ENCODE measurements around the gene DDIT4. TPM values are rescaled to one million over a fixed set of nuclear protein-coding genes. Genes with fewer than 3 reads are reported as not detected.
"Not testable (repeated sequence)": the region's sequence is repeated elsewhere in the genome, so short reads cannot be mapped to it uniquely, and the experiment has no call there.

The DDIT4 gene
- total RNA-seq, 1 donor from 2014 or later: 26.5 TPM

- no peak for FAIRE-seq
- peak in 1 of 2 donors; percentile 65 for DNase-seq (ENCODE audit: low spot score in 2 of 2)
Observed at GRCh38 chr10:72248468-72249151, 25.1 kb upstream of the DDIT4 start.

GRCh38 chr10:72249176-72249862 lies 24.4 kb upstream of the DDIT4 start:
- not testable (repeated sequence) for FAIRE-seq; DNase-seq (ENCODE audit: low spot score in 2 of 2)

DNA sequence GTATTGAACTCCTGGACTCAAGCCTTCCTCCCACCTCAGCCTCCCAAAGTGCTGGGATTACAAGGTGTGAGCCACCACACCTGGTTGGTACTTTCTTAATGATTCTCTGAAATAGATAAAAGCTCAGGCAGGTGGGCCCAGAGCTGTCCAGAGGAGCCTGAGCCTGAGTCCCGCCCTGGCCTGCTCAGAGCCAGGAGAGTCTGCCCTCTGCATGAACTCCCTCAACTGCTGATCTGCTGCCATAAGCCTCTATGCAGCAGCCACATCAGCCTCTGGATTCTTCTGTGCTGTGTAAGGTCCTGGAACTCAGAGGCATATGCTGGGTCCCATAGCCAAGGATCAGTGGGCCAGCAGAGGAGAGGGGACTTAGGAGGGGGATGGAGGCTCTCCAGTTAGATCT lies 23.1 kb upstream of the DDIT4 start:
- no peak for FAIRE-seq
- DNase-seq (ENCODE audit: low spot score in 2 of 2): no peak

DNA sequence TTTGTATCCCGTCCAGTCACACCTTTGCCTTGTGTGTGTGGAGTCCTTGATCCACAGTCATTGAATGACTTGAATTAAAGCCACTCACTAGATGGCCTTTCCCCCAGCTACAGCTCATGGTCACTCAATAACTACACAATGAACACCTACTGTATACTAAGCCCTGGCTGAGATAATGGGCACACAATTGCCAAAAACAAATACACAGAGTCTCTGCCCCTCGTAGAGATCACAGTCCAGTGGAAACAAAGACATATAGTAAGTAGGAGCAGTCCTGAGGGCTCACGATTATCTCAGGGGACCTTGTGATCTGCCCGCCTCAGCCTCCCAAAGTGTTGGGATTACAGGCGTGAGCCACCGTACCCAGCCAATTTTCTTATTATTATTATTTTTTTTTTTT lies 22.1 kb upstream of the DDIT4 start:
- FAIRE-seq: no peak

GRCh38 chr10:72252972-72253371 lies 20.8 kb upstream of the DDIT4 start:
- DNase-seq (ENCODE audit: low spot score in 2 of 2) (no peak), FAIRE-seq (no peak)

More for the DNA sequence above, 22.1 kb upstream of the DDIT4 start:
- no peak for DNase-seq (ENCODE audit: low spot score in 2 of 2)

- FAIRE-seq (no peak), DNase-seq (ENCODE audit: low spot score in 2 of 2) (no peak)
Observed at GRCh38 chr10:72253578-72253977, 20.1 kb upstream of the DDIT4 start.

- DNase-seq (ENCODE audit: low spot score in 2 of 2) (peak; percentile 70 to 85), FAIRE-seq (no peak)
Observed at GRCh38 chr10:72254813-72255568, 18.7 kb upstream of the DDIT4 start.

DNA sequence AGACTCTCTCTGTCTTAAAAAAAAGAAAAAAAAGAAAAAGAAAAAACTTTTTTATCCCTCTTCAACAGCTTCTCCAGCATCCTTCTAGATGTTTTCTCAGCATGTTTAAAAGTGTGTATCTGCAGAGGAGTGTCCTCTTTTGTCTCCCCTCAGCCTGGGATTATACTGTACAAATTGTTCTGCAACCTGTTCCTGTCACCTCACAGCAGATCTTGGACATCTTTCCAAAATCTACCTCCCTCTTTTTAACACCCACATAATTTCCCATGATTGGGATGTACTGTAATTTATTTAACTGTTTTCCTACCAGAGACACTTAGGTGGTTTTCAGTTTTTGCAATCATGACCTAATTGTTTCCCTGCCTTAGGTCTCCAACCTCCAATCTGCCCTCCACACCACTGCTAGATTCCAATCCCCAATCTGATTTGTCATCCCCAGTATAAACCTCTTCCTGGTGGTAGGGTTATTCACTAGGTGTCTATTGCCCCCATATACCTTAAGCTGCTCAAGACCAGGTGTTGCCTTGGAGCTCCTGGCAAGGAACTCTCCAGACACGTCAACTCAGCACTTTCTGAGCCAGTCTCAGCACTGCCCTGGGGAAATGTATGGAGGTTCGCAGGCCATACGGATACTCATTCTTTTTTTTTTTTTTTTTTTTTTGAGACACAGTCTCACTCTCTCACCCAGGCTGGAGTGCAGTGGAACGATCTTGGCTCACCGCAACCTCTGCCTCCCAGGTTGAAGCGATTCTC lies 17.6 kb upstream of the DDIT4 start:
- no peak for DNase-seq (ENCODE audit: low spot score in 2 of 2)
- no peak for FAIRE-seq

GRCh38 chr10:72257051-72257892 lies 16.5 kb upstream of the DDIT4 start:
- FAIRE-seq: no peak

DNA sequence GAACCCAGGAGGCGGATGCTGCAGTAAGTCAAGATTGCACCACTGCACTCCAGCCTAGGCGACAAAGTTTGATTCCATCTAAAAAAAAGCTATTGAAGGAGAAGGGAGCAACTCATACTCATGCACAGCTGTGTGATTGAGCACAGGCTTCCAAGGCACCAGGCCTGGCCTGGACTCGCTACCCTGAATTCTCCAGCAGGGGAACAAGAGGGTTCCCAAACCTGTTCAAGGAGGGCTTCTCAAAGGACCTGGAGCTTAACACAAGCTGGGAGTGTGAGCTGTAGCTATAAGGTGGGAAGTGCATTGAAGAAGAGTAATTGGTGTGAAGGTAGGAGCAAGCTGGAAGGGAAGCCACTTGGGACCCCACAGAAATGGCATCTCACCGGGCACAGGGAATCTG lies 15.1 kb upstream of the DDIT4 start:
- FAIRE-seq (no peak), DNase-seq (ENCODE audit: low spot score in 2 of 2) (no peak)

More at GRCh38 chr10:72257051-72257892, 16.5 kb upstream of the DDIT4 start:
- no peak for DNase-seq (ENCODE audit: low spot score in 2 of 2)

- DNase-seq (ENCODE audit: low spot score in 2 of 2) (no peak), FAIRE-seq (no peak)
Observed at GRCh38 chr10:72259491-72260238, 14.1 kb upstream of the DDIT4 start.

GRCh38 chr10:72260239-72260975 lies 13.3 kb upstream of the DDIT4 start:
- FAIRE-seq (no peak), DNase-seq (ENCODE audit: low spot score in 2 of 2) (peak; percentile 70 to 91)

DNA sequence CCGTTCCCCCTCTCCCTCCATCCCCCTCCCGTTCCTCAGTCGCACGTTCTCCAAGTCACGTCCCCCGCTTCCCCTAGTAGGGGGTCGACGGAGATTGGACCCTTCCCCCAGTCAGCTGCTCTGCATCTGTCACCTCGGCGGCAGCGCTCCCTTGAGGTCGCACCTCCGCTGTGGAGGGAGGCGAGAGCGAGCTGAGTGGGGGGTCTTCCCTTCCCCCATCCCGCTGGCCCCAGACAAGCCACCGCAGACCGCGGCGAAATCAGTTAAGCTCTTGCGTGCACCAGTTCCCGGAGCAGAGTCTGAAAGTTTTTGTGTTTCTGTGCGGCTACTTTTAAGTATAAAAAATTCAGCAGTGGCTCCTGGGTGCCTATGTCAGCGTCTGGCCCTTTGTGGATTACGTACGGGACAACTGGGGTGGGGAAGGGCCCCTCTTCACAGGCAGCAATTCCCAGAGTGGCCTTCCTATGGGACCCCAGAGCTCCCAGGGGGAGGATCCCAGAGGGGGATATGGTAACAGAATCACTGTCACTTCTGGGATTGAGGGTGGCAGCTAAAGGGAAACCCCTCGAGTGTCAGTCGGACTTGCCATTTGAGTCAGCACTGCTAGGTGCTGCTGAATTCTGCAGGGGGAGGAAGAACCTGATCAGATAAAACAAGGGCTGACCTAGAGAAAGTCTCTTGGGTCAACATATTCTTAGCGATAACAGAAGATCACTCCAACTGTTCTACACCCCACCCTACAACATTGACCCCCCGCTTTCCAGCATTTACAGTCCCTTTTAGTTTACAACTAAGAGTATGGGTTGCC lies 12.5 kb upstream of the DDIT4 start:
- peak in 1 of 2 donors; percentile 28 for DNase-seq (ENCODE audit: low spot score in 2 of 2)
- no peak for FAIRE-seq

DNA sequence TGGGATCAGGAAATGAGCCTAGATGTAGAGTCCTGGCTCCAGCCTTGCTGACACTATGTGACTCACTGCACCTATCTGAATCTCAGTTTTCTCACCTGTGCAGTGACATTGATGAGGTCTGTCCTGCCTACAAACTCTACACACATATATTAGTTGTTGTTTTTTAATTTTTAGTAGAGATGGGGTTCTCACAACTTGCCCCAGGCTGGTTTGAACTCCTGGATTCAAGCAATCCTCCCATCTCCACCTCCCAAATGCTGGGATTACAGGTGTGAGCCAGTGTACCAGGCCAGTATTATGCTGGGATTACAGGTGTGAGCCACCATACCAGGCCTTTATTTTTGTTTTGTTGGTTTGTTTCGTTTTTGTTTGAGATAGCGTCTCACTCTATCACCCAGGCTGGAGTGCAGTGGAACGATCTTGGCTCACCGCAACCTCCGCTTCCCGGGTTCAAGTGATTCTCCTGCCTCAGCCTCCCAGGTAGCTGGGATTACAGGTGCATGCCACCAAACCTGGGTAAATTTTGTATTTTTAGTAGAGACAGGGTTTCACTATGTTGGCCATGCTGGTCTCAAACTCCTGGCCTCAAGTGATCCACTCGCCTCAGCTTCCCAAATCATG lies 11.8 kb upstream of the DDIT4 start:
- no peak for FAIRE-seq
- DNase-seq (ENCODE audit: low spot score in 2 of 2): no peak

- FAIRE-seq (no peak), DNase-seq (ENCODE audit: low spot score in 2 of 2) (no peak)
Observed at GRCh38 chr10:72263613-72264241, 10.0 kb upstream of the DDIT4 start.

- no peak for DNase-seq (ENCODE audit: low spot score in 2 of 2)
- FAIRE-seq: no peak
Observed at GRCh38 chr10:72264536-72264935, 9.2 kb upstream of the DDIT4 start.

DNA sequence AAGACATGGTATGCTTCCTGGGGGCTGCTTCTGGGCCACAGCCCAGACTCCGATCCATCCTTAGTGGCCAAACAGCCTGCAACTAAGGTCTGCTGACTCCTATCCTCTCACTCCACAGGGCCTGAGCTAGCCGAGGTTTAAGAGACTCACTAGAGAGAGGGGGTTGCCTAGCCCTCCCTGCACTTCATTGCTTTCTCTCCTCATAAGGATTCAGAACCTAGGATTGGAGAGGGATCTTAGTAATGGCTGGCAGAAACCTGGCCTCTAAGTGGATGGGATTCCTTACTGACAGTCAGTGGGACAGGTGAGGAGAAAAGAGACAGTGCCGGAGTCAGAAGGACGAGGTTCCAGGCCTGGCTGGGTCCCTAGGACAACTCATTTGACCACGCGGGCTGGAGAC lies 8.2 kb upstream of the DDIT4 start:
- FAIRE-seq: no peak
- DNase-seq (ENCODE audit: low spot score in 2 of 2): no peak
